Measurements from ENCODE around the gene NUP43.

Gene NUP43

DNA sequence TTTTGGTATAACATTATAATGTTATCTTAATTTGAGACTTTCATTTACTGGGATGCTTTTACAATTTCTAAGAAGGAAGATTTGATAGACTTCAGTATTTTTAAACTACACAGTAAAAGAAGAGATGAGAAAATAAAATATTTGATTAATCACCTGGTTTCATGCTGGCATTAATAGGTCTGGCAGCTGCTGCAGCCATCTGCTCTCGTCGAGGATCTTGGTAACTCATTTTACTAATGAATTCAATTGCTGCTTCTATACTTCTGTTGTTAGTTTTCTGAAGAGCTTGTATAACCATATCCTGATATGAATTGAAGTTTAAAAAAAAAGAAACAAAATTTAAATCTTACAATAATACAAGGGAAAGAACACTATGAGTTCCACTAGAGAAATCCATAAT lies 51.4 kb downstream of the NUP43 start:
- TF ChIP-seq, protein P1, sequence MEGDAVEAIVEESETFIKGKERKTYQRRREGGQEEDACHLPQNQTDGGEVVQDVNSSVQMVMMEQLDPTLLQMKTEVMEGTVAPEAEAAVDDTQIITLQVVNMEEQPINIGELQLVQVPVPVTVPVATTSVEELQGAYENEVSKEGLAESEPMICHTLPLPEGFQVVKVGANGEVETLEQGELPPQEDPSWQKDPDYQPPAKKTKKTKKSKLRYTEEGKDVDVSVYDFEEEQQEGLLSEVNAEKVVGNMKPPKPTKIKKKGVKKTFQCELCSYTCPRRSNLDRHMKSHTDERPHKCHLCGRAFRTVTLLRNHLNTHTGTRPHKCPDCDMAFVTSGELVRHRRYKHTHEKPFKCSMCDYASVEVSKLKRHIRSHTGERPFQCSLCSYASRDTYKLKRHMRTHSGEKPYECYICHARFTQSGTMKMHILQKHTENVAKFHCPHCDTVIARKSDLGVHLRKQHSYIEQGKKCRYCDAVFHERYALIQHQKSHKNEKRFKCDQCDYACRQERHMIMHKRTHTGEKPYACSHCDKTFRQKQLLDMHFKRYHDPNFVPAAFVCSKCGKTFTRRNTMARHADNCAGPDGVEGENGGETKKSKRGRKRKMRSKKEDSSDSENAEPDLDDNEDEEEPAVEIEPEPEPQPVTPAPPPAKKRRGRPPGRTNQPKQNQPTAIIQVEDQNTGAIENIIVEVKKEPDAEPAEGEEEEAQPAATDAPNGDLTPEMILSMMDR (IDR thresholded peaks at IDR 0.05): no peak

DNA sequence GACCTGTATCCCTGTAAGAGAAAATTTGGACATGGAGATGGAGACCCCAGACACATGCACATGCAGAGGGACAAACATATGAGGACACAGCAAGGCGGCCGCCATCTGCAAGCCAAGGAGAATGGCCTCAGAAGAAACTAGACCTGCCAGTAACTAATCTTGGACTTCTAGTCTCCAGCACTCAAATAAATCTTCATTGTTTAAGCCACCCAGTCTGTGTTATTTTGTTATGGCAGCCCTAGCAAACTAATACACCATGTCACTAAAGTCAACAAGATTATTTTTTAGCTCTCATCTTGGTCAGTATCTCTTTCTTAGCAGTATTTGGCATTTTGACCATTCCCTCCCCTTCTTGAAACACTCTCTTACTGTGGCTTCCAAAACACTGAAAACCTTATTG lies 55.1 kb downstream of the NUP43 start:
- TF ChIP-seq, protein P1 (IDR thresholded peaks at IDR 0.05): no peak

DNA sequence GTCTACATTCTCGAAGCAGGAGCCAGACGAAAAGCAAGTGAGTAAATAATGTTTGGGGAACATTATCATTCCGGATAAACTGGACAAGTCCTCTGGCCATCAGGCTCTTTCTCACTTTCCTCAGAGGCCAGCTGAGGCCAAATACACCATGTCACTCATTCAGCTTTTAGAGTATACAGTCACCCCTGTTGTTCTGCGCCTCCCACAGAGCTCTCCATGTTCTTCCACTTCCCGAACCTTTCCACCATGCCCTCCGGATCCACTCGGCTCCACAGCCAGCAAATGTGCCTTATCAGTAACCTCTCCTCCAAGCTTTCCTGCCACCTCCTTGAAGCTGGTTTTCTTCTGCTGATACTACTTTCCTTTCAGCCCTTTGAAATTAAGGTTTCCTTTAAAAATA lies 60.1 kb downstream of the NUP43 start:
- TF ChIP-seq, protein P1 (IDR thresholded peaks at IDR 0.05): no peak

DNA sequence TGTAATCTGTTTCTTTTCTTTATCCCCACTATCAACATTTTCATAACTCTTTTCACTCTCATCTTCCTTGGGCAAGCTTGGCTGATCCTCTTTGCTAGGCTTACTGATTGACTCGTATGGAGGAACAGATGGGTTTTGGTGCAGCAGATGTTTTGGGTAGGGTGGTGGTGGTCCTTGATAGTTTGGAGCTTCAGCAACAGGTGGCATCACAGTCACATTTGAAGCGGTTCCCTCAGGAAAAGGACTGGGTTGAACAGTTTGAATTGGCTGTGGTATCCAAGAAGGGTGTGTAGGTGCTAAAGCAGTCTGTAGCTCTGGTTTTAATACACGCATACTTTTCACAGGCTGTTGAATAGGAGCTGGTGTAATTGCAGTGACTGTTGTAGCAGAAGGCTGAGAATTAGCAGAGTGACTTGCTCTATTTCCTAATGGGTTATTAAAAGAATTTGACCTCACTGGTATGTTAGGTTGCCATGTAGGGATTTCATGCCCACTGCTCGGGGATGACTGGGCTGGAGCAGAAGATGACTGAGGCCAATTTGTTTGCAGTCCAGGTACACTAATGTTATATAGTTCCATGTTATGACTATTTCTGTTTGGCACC lies 63.0 kb downstream of the NUP43 start:
- TF ChIP-seq, protein P1 (IDR thresholded peaks at IDR 0.05): no peak

DNA sequence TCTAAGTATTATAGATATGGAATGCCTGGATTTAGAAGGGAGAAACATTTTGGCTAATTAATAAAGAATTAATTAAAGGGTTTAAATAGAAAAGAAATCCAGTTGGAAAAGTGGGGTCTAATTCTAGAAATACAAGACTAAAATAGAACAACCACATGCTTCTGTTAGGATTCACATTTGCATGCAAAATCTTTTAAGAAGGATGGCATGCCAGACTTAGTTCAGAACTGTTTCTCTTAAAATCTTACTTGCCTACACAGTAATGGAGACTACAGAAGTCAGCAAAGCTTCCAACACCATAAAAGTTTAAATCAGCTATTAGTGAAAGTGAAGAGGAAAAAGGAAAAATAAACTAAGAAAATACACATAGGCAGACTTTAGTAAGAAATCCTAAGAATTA lies 65.1 kb downstream of the NUP43 start:
- TF ChIP-seq, protein P1 (IDR thresholded peaks at IDR 0.05): no peak

DNA sequence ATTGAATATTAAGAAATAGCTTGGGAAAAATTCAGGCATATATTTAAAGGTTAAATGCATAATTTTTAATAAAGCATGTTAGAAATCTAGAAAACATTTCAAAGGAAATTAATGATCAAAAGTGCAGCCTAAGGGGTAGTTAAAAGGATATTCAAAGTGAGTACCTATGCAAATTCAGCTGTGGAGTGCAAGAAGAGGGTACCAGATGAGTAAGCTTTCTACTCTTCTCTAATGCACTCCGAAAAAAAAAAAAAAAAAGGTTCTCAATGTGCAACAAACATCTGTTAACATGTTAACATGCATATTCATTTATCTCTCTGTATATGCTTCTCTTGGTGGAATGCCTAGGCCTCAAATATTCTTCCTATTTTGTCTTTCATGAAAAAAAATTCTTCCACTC lies 65.8 kb downstream of the NUP43 start:
- TF ChIP-seq, protein P1 (IDR thresholded peaks at IDR 0.05): no peak
